Common myeloid progenitor, CD34-positive (primary cell): ENCODE data around the gene MTTP. TPM values are rescaled to one million over a fixed set of nuclear protein-coding genes. Genes with fewer than 3 reads are reported as not detected.
"Not testable (repeated sequence)": the region's sequence is repeated elsewhere in the genome, so short reads cannot be mapped to it uniquely, and the experiment has no call there.

Experiments
- CTCF ChIA-PET: fragments of 350-600 bp; sonication (Branson Sonifier 250); formaldehyde crosslinking; loops from one replicate; lab custom pipeline; 2021; ENCODE audit warnings: antibody characterized with exemption; lab: Charles Lee
- POLR2A ChIA-PET: fragments of 350-600 bp; sonication (Branson Sonifier 250); formaldehyde crosslinking; loops from one replicate; lab custom pipeline; 2021; ENCODE audit warnings: antibody characterized with exemption; lab: Charles Lee
- DNase-seq, 3 donors: peaks; one replicate each; pipeline versions ENCODE4 v3.0.0 to v3.0.0-alpha.2; 2013
- H3K27ac ChIP-seq, 2 experiments: 1 replicate in 1 of 2; 2 replicates in 1 of 2; pipeline ENCODE4 v1.7.0; 2013; ENCODE audit warnings: inconsistent platforms in 2 of 2, low read length in 2 of 2, mild to moderate bottlenecking in 2 of 2, low read depth in 1 of 2, moderate library complexity in 1 of 2; ENCODE audit not compliant: severe bottlenecking in 2 of 2, insufficient read depth in 1 of 2, poor library complexity in 1 of 2
- H3K27me3 ChIP-seq, 5 experiments: replicated peaks in 2 of 5; 1 replicate in 3 of 5; 2 replicates in 2 of 5; pipeline versions ENCODE4 v1.6.1 to v1.7.0; 2013; ENCODE audit warnings: low read length in 4 of 5, mild to moderate bottlenecking in 2 of 5, moderate library complexity in 2 of 5, inconsistent platforms in 1 of 5; ENCODE audit not compliant: insufficient read depth in 5 of 5, control insufficient read depth in 4 of 5
- H3K36me3 ChIP-seq, 4 experiments: 1 replicate in 2 of 4; 2 replicates in 2 of 4; pipeline versions ENCODE4 v1.6.1 to v1.7.0; 2013; ENCODE audit warnings: low read length in 3 of 4, control low read depth in 1 of 4, mild to moderate bottlenecking in 1 of 4; ENCODE audit not compliant: control insufficient read depth in 4 of 4, insufficient read depth in 4 of 4
- H3K4me1 ChIP-seq, 4 experiments: 1 replicate in 3 of 4; 2 replicates in 1 of 4; pipeline versions ENCODE4 v1.6.1 to v1.7.1; 2013; ENCODE audit warnings: low read length in 3 of 4, mild to moderate bottlenecking in 3 of 4, control low read depth in 1 of 4, inconsistent platforms in 1 of 4, moderate library complexity in 1 of 4; ENCODE audit not compliant: control insufficient read depth in 4 of 4, insufficient read depth in 4 of 4; ENCODE audit errors: control extremely low read depth in 1 of 4
- H3K4me3 ChIP-seq, 7 experiments: 1 replicate in 4 of 7; 2 replicates in 3 of 7; pipeline versions ENCODE4 v1.5.1 to v1.7.0; 2013; ENCODE audit warnings: mild to moderate bottlenecking in 7 of 7, low read length in 6 of 7, moderate library complexity in 6 of 7, inconsistent platforms in 2 of 7, low read depth in 2 of 7, control low read depth in 1 of 7; ENCODE audit not compliant: insufficient read depth in 4 of 7, control insufficient read depth in 1 of 7; ENCODE audit errors: extremely low read depth in 1 of 7
- H3K9me3 ChIP-seq, 5 experiments: 1 replicate in 4 of 5; 2 replicates in 1 of 5; pipeline versions ENCODE4 v1.6.1 to v1.7.1; 2013; ENCODE audit warnings: low read length in 4 of 5, mild to moderate bottlenecking in 2 of 5, inconsistent platforms in 1 of 5, low read depth in 1 of 5, moderate library complexity in 1 of 5; ENCODE audit not compliant: control insufficient read depth in 4 of 5, insufficient read depth in 2 of 5; ENCODE audit errors: control extremely low read depth in 1 of 5
- WGBS: methylation state at CpG from one replicate; pipeline ENCODE4 v1.1.5; 2013; ENCODE audit not compliant: insufficient coverage; 5-methylcytosine and 5-hydroxymethylcytosine counted together
- polyA plus RNA-seq: library from polyadenylated mRNA; unstranded; fragments of 120-200 nt; gene quantifications from one replicate; pipeline ENCODE4 v1.2.1, GENCODE V29; 2013

Gene MTTP
- polyA plus RNA-seq: 0.09 TPM

- H3K36me3 ChIP-seq: no peaks in the 10 kb centered on the region
- 89% methylated on average over 1 of the region's 3 CpGs for WGBS
- no peak for DNase-seq
- POLR2A ChIA-PET: interaction anchor here (0.6 kb wide), 1 partner anchor 145 kb away, joined by 3 read pairs; no protein-coding TSS in a partner anchor
- no peak within 1 kb of the TSS for H3K27ac ChIP-seq
- no peaks in the 10 kb centered on the region for H3K4me1 ChIP-seq
- no peak within 1 kb of the TSS for H3K4me3 ChIP-seq
- CTCF ChIA-PET: no interaction called here
- H3K9me3 ChIP-seq: no peaks in the 10 kb centered on the region
- peaks cover 0 to 5% (median 2%) of the 10 kb centered on the region in 5 experiments for H3K27me3 ChIP-seq
These were observed at the start of gene MTTP for GRCh38 chr4:99574530-99575324. Gene MTTP, plus strand, starts transcription at chr4:99574824. Its CDS starts 86 bp downstream, at chr4:99574910.

GRCh38 chr4:99529228-99529627 lies 45.4 kb upstream of the MTTP start:
- ChIA-PET CTCF (interaction anchor here (1.3 kb wide), 1 partner anchor 11 kb away, joined by 3 read pairs; no protein-coding TSS in a partner anchor), POLR2A (no interaction called here)
- no peaks in the 10 kb centered on the region for H3K9me3 ChIP-seq
- no peaks in the 10 kb centered on the region for H3K36me3 ChIP-seq
- no peaks in the 10 kb centered on the region for H3K4me1 ChIP-seq
- H3K27me3 ChIP-seq: peaks cover 0 to 4% (median 0%) of the 10 kb centered on the region in 5 experiments
- H3K4me3 ChIP-seq: no peak overlapping the region
- no peak overlapping the region for H3K27ac ChIP-seq
- no peak for DNase-seq

GRCh38 chr4:99529956-99530355 lies 44.7 kb upstream of the MTTP start:
- peaks cover 0 to 4% (median 0%) of the 10 kb centered on the region in 5 experiments for H3K27me3 ChIP-seq
- no peaks in the 10 kb centered on the region for H3K4me1 ChIP-seq
- no peaks in the 10 kb centered on the region for H3K9me3 ChIP-seq
- H3K36me3 ChIP-seq: no peaks in the 10 kb centered on the region
- ChIA-PET POLR2A (no interaction called here), CTCF (interaction anchor here (1.3 kb wide), 1 partner anchor 11 kb away, joined by 3 read pairs; no protein-coding TSS in a partner anchor)
- no peak overlapping the region for H3K4me3 ChIP-seq
- no peak for DNase-seq
- no peak overlapping the region for H3K27ac ChIP-seq
- WGBS: 89% methylated on average over 3 of the region's 3 CpGs

- WGBS: 100% methylated on average over 1 of the region's 3 CpGs
- CTCF ChIA-PET, H3K36me3 ChIP-seq, H3K27me3 ChIP-seq, DNase-seq, H3K9me3 ChIP-seq, POLR2A ChIA-PET, H3K27ac ChIP-seq, H3K4me1 ChIP-seq, H3K4me3 ChIP-seq: not testable (repeated sequence)
These were observed 39.9 kb upstream of the MTTP start for GRCh38 chr4:99534699-99535098.

- Histone ChIP-seq H3K4me1 (no peaks in the 10 kb centered on the region), H3K9me3 (no peaks in the 10 kb centered on the region), H3K27ac (no peak overlapping the region), H3K4me3 (no peak overlapping the region), H3K36me3 (no peaks in the 10 kb centered on the region), H3K27me3 (peaks cover 0 to 4% (median 0%) of the 10 kb centered on the region in 5 experiments)
- 69% methylated on average over 2 of the region's 2 CpGs for WGBS
- DNase-seq: no peak
- ChIA-PET CTCF (interaction anchor here (0.6 kb wide), 1 partner anchor 1320 kb away, joined by 3 read pairs; no protein-coding TSS in a partner anchor), POLR2A (no interaction called here)
These were observed 38.4 kb upstream of the MTTP start for GRCh38 chr4:99536271-99536670.

- Histone ChIP-seq H3K36me3 (no peaks in the 10 kb centered on the region), H3K27ac (no peak overlapping the region), H3K27me3 (peaks cover 0 to 2% (median 0%) of the 10 kb centered on the region in 5 experiments), H3K9me3 (no peaks in the 10 kb centered on the region), H3K4me1 (no peaks in the 10 kb centered on the region), H3K4me3 (no peak overlapping the region)
- no CpG with 5 or more reads among the region's 2 CpGs for WGBS
- POLR2A ChIA-PET: no interaction called here
- DNase-seq: no peak
- CTCF ChIA-PET: interaction anchor here (0.6 to 0.8 kb wide), 2 partner anchors 32 to 1320 kb away, joined by 3 read pairs; no protein-coding TSS in a partner anchor
These were observed 37.8 kb upstream of the MTTP start for GRCh38 chr4:99536848-99537247.

- POLR2A ChIA-PET: no interaction called here
- Histone ChIP-seq H3K27me3 (peaks cover 0 to 2% (median 0%) of the 10 kb centered on the region in 5 experiments), H3K36me3 (no peaks in the 10 kb centered on the region), H3K9me3 (no peaks in the 10 kb centered on the region), H3K27ac (no peak overlapping the region), H3K4me3 (no peak overlapping the region), H3K4me1 (no peaks in the 10 kb centered on the region)
- DNase-seq: no peak
- 80% methylated on average over 4 of the region's 4 CpGs for WGBS
- CTCF ChIA-PET: no interaction called here
These were observed 37.0 kb upstream of the MTTP start for GRCh38 chr4:99537674-99538073.
